Adipocyte (in vitro differentiated cells): ENCODE measurements around the gene MGMT.

Experiments used
- DNase-seq: peaks from one replicate; pipeline ENCODE4 v3.0.0-alpha.2; 2015; ENCODE audit warnings: low read depth
- H3K27me3 ChIP-seq: replicated peaks from 2 replicates; pipeline ENCODE4 v1.7.0; 2013; ENCODE audit warnings: mild to moderate bottlenecking, low read length, moderate library complexity; ENCODE audit not compliant: control insufficient read depth, insufficient read depth
- H3K36me3 ChIP-seq: 2 replicates; pipeline ENCODE4 v1.7.0; 2013; ENCODE audit warnings: low read length, mild to moderate bottlenecking, moderate library complexity; ENCODE audit not compliant: control insufficient read depth, insufficient read depth, severe bottlenecking
- H3K4me1 ChIP-seq: 2 replicates; pipeline ENCODE4 v1.7.0; 2013; ENCODE audit warnings: mild to moderate bottlenecking, low read length, moderate library complexity; ENCODE audit not compliant: control insufficient read depth, insufficient read depth
- H3K4me3 ChIP-seq: 2 replicates; pipeline ENCODE4 v1.7.0; 2013; ENCODE audit warnings: mild to moderate bottlenecking, low read length, moderate library complexity
- H3K9ac ChIP-seq: 2 replicates; pipeline ENCODE4 v1.7.0; 2013; ENCODE audit warnings: mild to moderate bottlenecking, low read length, moderate library complexity
- H3K9me3 ChIP-seq: 2 replicates; pipeline ENCODE4 v1.7.0; 2013; ENCODE audit warnings: mild to moderate bottlenecking, low read length, moderate library complexity; ENCODE audit not compliant: control insufficient read depth

The MGMT gene

DNA sequence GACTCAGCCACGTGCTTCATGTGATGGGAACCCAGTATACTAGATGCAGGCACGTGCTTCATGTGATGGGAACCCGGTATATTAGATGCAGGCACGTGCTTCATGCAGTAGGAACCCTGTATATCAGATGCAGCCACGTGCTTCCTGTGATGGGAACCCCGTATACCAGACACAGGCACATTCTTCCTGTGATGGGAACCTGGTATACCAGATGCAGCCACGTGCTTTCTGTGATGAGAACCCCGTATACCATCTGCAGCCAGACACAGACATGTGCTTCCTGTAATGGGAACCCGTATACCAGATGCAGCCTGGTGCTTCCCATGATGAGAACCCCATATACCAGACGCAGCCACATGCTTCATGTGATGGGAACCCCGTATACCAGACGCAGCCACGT lies 44.0 kb downstream of the MGMT start:
- H3K9ac ChIP-seq: no peak overlapping the region
- no peak overlapping the region for H3K4me3 ChIP-seq
- H3K4me1 ChIP-seq: no peaks in the 10 kb centered on the region
- no peaks in the 10 kb centered on the region for H3K36me3 ChIP-seq
- no peaks in the 10 kb centered on the region for H3K27me3 ChIP-seq
- H3K9me3 ChIP-seq: no peaks in the 10 kb centered on the region
- no peak for DNase-seq

DNA sequence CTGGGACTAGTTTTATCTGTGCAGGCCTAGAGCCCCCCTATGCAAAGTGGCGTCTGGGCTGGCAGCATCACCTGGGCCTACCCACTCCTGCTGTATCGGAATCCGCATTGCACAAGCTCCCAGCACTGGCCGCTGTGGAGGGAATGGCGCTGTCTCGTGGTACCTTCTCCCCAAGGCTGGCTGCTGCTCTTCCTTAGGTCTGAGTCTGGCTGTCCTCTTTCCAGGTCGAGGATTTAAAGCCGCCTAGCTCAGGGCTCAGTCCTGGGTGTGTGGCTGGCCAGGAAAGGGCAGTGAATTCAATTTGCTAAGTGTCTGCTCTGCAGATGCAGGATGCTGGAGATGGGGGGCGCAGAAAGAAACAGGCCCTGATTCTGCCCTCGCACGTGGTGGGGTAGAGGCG lies 44.7 kb downstream of the MGMT start:
- Histone ChIP-seq H3K36me3 (no peaks in the 10 kb centered on the region), H3K4me1 (no peaks in the 10 kb centered on the region), H3K27me3 (no peaks in the 10 kb centered on the region), H3K9ac (no peak overlapping the region), H3K9me3 (no peaks in the 10 kb centered on the region), H3K4me3 (no peak overlapping the region)
- no peak for DNase-seq

DNA sequence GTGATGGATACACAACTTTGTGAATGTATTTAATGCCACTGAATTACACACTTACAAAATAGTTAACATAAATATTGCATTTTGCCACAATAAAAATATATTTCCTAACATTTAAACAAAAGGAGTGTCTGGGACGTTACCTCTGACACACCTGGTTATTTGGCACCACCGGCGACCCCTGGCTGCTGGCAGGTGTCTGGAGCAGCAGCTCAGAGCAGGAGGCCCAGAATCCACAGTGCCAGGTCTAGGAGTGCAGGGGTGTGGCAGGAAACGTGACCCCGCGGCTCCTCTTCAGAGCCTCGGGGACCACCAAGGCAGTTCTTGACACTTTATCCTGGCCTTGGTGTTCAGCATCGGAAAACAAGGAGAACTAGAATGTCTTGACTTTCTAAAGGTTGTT lies 46.3 kb downstream of the MGMT start:
- no peaks in the 10 kb centered on the region for H3K36me3 ChIP-seq
- no peak overlapping the region for H3K9ac ChIP-seq
- no peaks in the 10 kb centered on the region for H3K4me1 ChIP-seq
- no peaks in the 10 kb centered on the region for H3K27me3 ChIP-seq
- no peak for DNase-seq
- H3K9me3 ChIP-seq: no peaks in the 10 kb centered on the region
- H3K4me3 ChIP-seq: no peak overlapping the region

DNA sequence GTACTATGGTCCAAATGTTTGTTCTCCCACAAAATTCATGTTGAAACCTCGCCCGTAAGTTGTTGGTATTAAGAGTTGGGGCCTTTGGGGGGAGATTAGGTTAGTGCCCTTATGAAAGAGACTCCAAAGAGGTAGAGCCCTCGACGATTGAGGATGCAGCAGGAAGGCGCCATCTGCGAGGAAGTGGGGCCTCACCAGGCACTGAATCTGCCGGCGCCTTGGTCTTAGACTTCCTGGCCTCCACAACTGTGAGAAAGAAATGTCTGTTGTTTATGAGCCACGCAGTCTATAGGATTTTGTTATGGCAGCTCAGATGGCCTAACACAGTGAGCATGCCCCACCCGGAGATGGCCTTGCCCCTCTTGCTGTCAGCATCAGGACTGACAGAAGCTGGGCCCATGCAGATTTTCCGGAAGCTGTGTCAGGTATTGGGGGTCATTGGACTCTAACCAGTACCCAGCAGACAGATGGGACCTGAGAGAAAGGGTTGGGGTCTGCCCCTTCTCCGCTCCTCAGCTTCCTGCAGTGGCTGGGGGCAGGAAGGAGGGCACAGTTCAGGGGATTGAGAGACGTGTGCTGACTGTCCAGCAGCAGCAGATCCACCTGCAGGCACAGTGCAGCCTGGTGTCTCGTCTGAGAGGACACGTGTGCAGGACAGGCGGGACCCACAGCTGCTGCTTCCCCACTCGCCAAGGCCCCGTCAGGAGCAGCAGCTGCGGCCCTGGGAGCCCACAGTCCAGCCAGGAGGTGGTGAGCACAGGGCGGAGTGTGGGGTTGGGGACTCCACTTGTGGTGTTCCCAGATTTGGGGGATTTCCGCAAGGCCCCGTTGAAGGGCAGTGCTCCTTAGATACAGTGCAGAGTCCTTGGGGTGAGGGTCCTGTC lies 47.8 kb downstream of the MGMT start:
- Histone ChIP-seq H3K36me3 (no peaks in the 10 kb centered on the region), H3K4me3 (no peak overlapping the region), H3K9me3 (no peaks in the 10 kb centered on the region), H3K9ac (no peak overlapping the region), H3K4me1 (no peaks in the 10 kb centered on the region), H3K27me3 (no peaks in the 10 kb centered on the region)
- DNase-seq: no peak

DNA sequence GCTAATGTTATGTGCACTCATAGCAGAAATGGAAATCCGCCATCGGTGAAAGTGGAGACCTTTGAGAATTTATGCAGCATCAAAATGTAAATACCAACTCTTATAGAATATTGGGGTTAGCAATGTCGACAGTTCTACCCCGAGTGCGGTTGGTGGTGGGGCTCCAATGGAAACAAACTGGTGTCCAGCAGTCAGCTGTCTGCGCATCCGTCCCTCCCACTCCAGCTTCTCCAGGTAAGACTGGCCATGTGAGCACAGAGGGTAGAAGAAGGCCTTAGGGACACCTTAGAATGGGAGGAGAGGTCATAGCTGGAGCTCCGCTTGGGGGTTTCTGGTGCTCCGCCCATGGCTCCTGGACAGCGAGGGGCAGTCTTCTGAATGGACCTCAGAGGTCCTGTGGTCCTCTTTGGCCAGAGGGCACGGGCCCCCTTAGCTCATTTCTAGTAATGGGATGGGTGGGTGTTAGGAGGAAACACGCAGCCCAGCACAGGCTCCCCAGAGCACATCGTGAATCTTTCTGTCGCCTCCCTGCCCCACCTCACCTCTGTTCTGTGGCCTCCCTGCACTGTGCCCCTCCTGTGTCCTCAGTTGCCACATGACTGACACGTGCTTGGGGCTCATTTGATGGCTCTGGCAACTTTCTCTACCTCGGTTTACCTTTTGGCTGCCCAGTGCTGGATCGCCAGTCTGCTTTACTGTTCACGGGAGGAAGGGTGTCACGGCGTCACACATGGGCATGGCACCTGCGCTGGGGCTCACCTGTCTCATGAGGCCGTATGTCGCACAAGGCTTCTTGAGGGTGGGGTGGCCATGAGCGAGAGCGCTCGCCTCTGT lies 50.0 kb downstream of the MGMT start:
- H3K4me1 ChIP-seq: no peaks in the 10 kb centered on the region
- no peaks in the 10 kb centered on the region for H3K36me3 ChIP-seq
- H3K9me3 ChIP-seq: no peaks in the 10 kb centered on the region
- H3K9ac ChIP-seq: no peak overlapping the region
- DNase-seq: no peak
- H3K4me3 ChIP-seq: no peak overlapping the region
- H3K27me3 ChIP-seq: no peaks in the 10 kb centered on the region

DNA sequence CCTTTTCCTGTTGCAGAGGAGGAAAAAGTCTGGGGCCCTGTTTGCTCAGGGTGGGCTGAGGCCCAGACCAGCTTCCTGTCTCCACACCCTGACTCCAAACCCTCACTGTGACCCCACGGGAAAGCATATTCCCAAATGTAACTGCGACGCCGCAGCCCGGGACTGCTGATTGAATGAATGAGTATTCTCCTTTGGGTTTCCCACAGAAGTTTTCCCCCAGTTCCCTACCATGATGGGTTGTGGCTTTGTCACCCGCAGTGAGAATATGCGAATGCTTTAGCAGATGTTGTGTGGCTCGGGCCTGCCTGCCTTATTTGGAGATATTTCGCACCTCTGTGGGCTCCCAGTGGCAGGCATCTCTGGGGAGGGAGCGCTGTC lies 50.6 kb downstream of the MGMT start:
- Histone ChIP-seq H3K4me1 (no peaks in the 10 kb centered on the region), H3K9me3 (no peaks in the 10 kb centered on the region), H3K4me3 (no peak overlapping the region), H3K27me3 (no peaks in the 10 kb centered on the region), H3K36me3 (no peaks in the 10 kb centered on the region), H3K9ac (no peak overlapping the region)
- no peak for DNase-seq

GRCh38 chr10:129518793-129519192 lies 51.8 kb downstream of the MGMT start:
- Histone ChIP-seq H3K27me3 (no peaks in the 10 kb centered on the region), H3K36me3 (no peaks in the 10 kb centered on the region), H3K9ac (no peak overlapping the region), H3K4me3 (no peak overlapping the region), H3K9me3 (no peaks in the 10 kb centered on the region), H3K4me1 (no peaks in the 10 kb centered on the region)
- no peak for DNase-seq

GRCh38 chr10:129520440-129521080 lies 53.5 kb downstream of the MGMT start:
- Histone ChIP-seq H3K27me3 (no peaks in the 10 kb centered on the region), H3K4me3 (no peak overlapping the region), H3K36me3 (no peaks in the 10 kb centered on the region), H3K4me1 (peaks cover 9% of the 10 kb centered on the region), H3K9ac (no peak overlapping the region), H3K9me3 (no peaks in the 10 kb centered on the region)
- no peak for DNase-seq

GRCh38 chr10:129521161-129522025 lies 54.4 kb downstream of the MGMT start:
- DNase-seq: no peak
- Histone ChIP-seq H3K4me3 (no peak overlapping the region), H3K9ac (no peak overlapping the region), H3K36me3 (no peaks in the 10 kb centered on the region), H3K4me1 (peaks cover 13% of the 10 kb centered on the region), H3K27me3 (no peaks in the 10 kb centered on the region), H3K9me3 (no peaks in the 10 kb centered on the region)

- Histone ChIP-seq H3K36me3 (no peaks in the 10 kb centered on the region), H3K4me1 (peaks cover 13% of the 10 kb centered on the region), H3K4me3 (no peak overlapping the region), H3K9ac (no peak overlapping the region), H3K27me3 (no peaks in the 10 kb centered on the region), H3K9me3 (no peaks in the 10 kb centered on the region)
- no peak for DNase-seq
Measured at GRCh38 chr10:129522041-129522585, 55.1 kb downstream of the MGMT start.
